Endothelial cell of umbilical vein (primary cell): ENCODE results near the gene FRMD4A. TPM values are rescaled to one million over a fixed set of nuclear protein-coding genes. Genes with fewer than 3 reads are reported as not detected.

Source experiments
- BruUV-seq: library from RNA; stranded (reverse); fragments of 400-500 nt; replicated peaks from 2 replicates; lab custom pipeline; 2021; lab: Mats Ljungman, UMichigan
- CTCF ChIA-PET: fragments of 300-600, 350-600 bp; sonication (Branson Sonifier 250); formaldehyde crosslinking; loops from one replicate; lab custom pipeline; 2021; ENCODE audit warnings: antibody characterized with exemption, inconsistent platforms; lab: Charles Lee
- POLR2A ChIA-PET: fragments of 300-600, 350-600 bp; sonication (Branson Sonifier 250); formaldehyde crosslinking; loops from one replicate; lab custom pipeline; 2021; ENCODE audit warnings: antibody characterized with exemption, inconsistent platforms; lab: Charles Lee
- DNase-seq: peaks from one replicate; pipeline ENCODE4 v3.0.0-alpha.2; 2011; ENCODE audit warnings: low read depth, low spot score
- FAIRE-seq: peaks from 2 replicates; lab custom pipeline; 2011; peaks lifted over from hg19 to GRCh38; lab: Jason Lieb, UNC
- H2AFZ ChIP-seq: 2 replicates; pipeline ENCODE4 v1.6.0; 2012; ENCODE audit warnings: low read depth, low read length, control low read depth, inconsistent platforms
- H3K27ac ChIP-seq: 2 replicates; pipeline ENCODE4 v1.5.1; 2011; ENCODE audit warnings: low read depth, mild to moderate bottlenecking, control low read depth, low read length, moderate library complexity; ENCODE audit not compliant: insufficient read depth
- H3K27me3 ChIP-seq, 2 experiments: 2 replicates each; pipeline versions ENCODE4 v1.6.0 to v1.6.1; 2011; ENCODE audit warnings: low read length in 2 of 2, mixed read lengths in 1 of 2; ENCODE audit not compliant: control insufficient read depth in 2 of 2, insufficient read depth in 2 of 2
- H3K36me3 ChIP-seq, 2 experiments: 2 replicates in 1 of 2; 3 replicates in 1 of 2; pipeline ENCODE4 v1.5.1; 2011; ENCODE audit warnings: low read length in 2 of 2, mild to moderate bottlenecking in 1 of 2, moderate library complexity in 1 of 2; ENCODE audit not compliant: control insufficient read depth in 2 of 2, insufficient read depth in 2 of 2; ENCODE audit errors: extremely low read depth in 1 of 2
- H3K4me1 ChIP-seq: 3 replicates; pipeline ENCODE4 v1.5.1; 2011; ENCODE audit warnings: mild to moderate bottlenecking, low read length; ENCODE audit not compliant: control insufficient read depth, insufficient read depth; ENCODE audit errors: extremely low read depth
- H3K4me2 ChIP-seq: 2 replicates; pipeline ENCODE4 v1.6.1; 2011; ENCODE audit warnings: low read length, control low read depth, mixed read lengths; ENCODE audit not compliant: insufficient read depth
- H3K4me3 ChIP-seq, 3 experiments: fragments of 200-600 bp in 1 of 3; sonication (generic), shearing (Covaris generic) in 1 of 3; replicated peaks in 1 of 3; 2 replicates each; pipeline ENCODE4 v1.5.1; 2011 to 2016; ENCODE audit warnings: control low read depth in 3 of 3, low read length in 3 of 3, mild to moderate bottlenecking in 2 of 3, inconsistent platforms in 1 of 3, low read depth in 1 of 3, moderate library complexity in 1 of 3; ENCODE audit not compliant: insufficient read depth in 1 of 3
- H3K79me2 ChIP-seq: 2 replicates; pipeline ENCODE4 v1.6.0; 2012; ENCODE audit warnings: low read length, inconsistent platforms; ENCODE audit not compliant: control insufficient read depth, insufficient read depth
- H3K9ac ChIP-seq: replicated peaks from 2 replicates; pipeline ENCODE3; 2011; ENCODE audit warnings: low read length, control low read depth; ENCODE audit not compliant: insufficient read depth; ENCODE audit errors: extremely low read depth
- H3K9me1 ChIP-seq: replicated peaks from 3 replicates; pipeline ENCODE4 v1.6.0; 2011; ENCODE audit warnings: mild to moderate bottlenecking, low read length; ENCODE audit not compliant: control insufficient read depth, insufficient read depth; ENCODE audit errors: extremely low read depth
- H3K9me3 ChIP-seq: replicated peaks from 2 replicates; pipeline ENCODE4 v1.5.1; 2012; ENCODE audit warnings: low read length, inconsistent platforms; ENCODE audit not compliant: control insufficient read depth, insufficient read depth
- H4K20me1 ChIP-seq: replicated peaks from 2 replicates; pipeline ENCODE3; 2011; ENCODE audit warnings: mild to moderate bottlenecking, low read length; ENCODE audit not compliant: control insufficient read depth, insufficient read depth; ENCODE audit errors: extremely low read depth
- EZH2 ChIP-seq: IDR thresholded peaks from 2 replicates; pipeline ENCODE4 v1.6.1; 2012; ENCODE audit warnings: borderline replicate concordance, low read depth, mild to moderate bottlenecking, moderate library complexity, low read length, inconsistent platforms; ENCODE audit not compliant: severe bottlenecking
- FOS ChIP-seq: IDR thresholded peaks from 2 replicates; pipeline ENCODE4 v1.6.1; 2011; ENCODE audit warnings: mild to moderate bottlenecking, low read length, moderate library complexity, borderline replicate concordance; ENCODE audit not compliant: insufficient read depth
- GATA2 ChIP-seq: IDR thresholded peaks from 2 replicates; pipeline ENCODE4 v1.7.0; 2011; ENCODE audit warnings: low read depth, mild to moderate bottlenecking, moderate library complexity, mixed read lengths, low read length; ENCODE audit not compliant: insufficient read length, insufficient read depth
- JUN ChIP-seq: IDR thresholded peaks from 2 replicates; pipeline ENCODE4 v1.6.1; 2011; ENCODE audit warnings: borderline replicate concordance, low read depth; ENCODE audit not compliant: insufficient read length, insufficient read depth
- MYC ChIP-seq: IDR thresholded peaks from one replicate; pipeline ENCODE4 v1.6.1; 2011; ENCODE audit warnings: mild to moderate bottlenecking, low read depth, low read length
- POLR2A ChIP-seq: IDR thresholded peaks from 2 replicates; pipeline ENCODE4 v1.6.1; 2012; ENCODE audit warnings: low read depth, mild to moderate bottlenecking, control low read depth, low read length
- POLR2AphosphoS5 ChIP-seq: IDR thresholded peaks from 2 replicates; pipeline ENCODE4 v1.6.1; 2012; ENCODE audit warnings: low read depth, mild to moderate bottlenecking, control low read depth, low read length, moderate library complexity; ENCODE audit not compliant: insufficient read depth
- dilution Hi-C: fragments of 300-500 bp; cut with MboI; formaldehyde crosslinking; loops from one replicate; pipeline ENCODE4 v1.15.0; 2019; ENCODE audit warnings: low sequenced_read_pairs; ENCODE audit not compliant: extremely low pct_ligation_motif_present
- intact Hi-C: fragments of 100-400 bp; cut with micrococcal nuclease; formaldehyde crosslinking; loops from one replicate; pipeline ENCODE4 v1.10.0; 2022
- polyA plus RNA-seq, 4 experiments: library from polyadenylated mRNA; depleted of rRNA in 3 of 4; stranded (reverse) in 3 of 4; unstranded in 1 of 4; fragments of >200 nt; gene quantifications; 2 replicates each; pipeline versions ENCODE4 v1.2.1 to v1.2.3, GENCODE V29; 2011 to 2012; ENCODE audit warnings: missing spikeins in 1 of 4
- total RNA-seq: library from RNA; stranded (reverse); gene quantifications from 2 replicates; pipeline ENCODE4 v1.2.3, GENCODE V29; 2021
- TF ChIP-seq, protein P1 (sequence below): IDR thresholded peaks from 2 replicates; pipeline ENCODE4 v1.6.1; 2011; ENCODE audit not compliant: insufficient read depth, insufficient read length
- TF ChIP-seq, protein P2 (sequence below), 2 donors: IDR thresholded peaks; 1 replicate in 1 of 2; 2 replicates in 1 of 2; pipeline ENCODE4 v1.5.1; 2011; ENCODE audit warnings: low read length in 2 of 2, mild to moderate bottlenecking in 2 of 2, moderate library complexity in 2 of 2, control low read depth in 1 of 2, inconsistent platforms in 1 of 2, low read depth in 1 of 2; ENCODE audit not compliant: insufficient read depth in 1 of 2; ENCODE audit errors: extremely low read depth in 1 of 2

The FRMD4A gene
- total and polyA plus RNA-seq, 2 donors (not counting 3 experiments of a cell fraction or from before 2014, with no cell fraction given) = 123 to 148 TPM

DNA sequence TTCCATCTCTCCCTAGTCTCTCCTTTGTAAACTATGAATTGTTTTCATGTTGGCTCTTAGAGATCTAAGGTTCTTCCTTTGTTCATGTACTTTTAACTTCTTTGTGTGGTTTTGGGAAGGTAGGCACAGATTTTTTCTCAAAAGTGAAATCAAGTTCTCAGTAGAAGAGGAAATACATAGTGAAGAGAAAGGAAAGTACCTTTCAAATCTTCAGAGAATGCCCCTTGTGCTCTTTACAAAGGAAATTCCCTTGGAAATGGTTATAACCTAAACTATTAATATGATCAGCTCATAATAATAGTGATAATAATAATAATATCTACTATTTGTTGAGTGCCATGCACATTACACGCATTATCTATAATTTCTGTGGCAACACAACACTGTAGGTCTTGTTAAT is 425.4 kb downstream of the FRMD4A start:
- H3K4me3 ChIP-seq = no peak overlapping the region
- TF ChIP-seq FOS (no peak), MYC (no peak), JUN (no peak), POLR2AphosphoS5 (no peak), POLR2A (no peak), EZH2 (no peak), GATA2 (no peak)
- TF ChIP-seq, protein P1, sequence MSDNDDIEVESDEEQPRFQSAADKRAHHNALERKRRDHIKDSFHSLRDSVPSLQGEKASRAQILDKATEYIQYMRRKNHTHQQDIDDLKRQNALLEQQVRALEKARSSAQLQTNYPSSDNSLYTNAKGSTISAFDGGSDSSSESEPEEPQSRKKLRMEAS = no peak
- TF ChIP-seq, protein P2, sequence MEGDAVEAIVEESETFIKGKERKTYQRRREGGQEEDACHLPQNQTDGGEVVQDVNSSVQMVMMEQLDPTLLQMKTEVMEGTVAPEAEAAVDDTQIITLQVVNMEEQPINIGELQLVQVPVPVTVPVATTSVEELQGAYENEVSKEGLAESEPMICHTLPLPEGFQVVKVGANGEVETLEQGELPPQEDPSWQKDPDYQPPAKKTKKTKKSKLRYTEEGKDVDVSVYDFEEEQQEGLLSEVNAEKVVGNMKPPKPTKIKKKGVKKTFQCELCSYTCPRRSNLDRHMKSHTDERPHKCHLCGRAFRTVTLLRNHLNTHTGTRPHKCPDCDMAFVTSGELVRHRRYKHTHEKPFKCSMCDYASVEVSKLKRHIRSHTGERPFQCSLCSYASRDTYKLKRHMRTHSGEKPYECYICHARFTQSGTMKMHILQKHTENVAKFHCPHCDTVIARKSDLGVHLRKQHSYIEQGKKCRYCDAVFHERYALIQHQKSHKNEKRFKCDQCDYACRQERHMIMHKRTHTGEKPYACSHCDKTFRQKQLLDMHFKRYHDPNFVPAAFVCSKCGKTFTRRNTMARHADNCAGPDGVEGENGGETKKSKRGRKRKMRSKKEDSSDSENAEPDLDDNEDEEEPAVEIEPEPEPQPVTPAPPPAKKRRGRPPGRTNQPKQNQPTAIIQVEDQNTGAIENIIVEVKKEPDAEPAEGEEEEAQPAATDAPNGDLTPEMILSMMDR (IDR thresholded peaks at IDR 0.05; ENCODE audit: extremely low read depth in 1 of 2, insufficient read depth in 1 of 2, low read depth in 1 of 2, low read length in 2 of 2) = no peak
- POLR2A ChIA-PET = no interaction called here
- FAIRE-seq = no peak
- H3K27me3 ChIP-seq = no peaks in the 10 kb centered on the region
- DNase-seq = no peak
- H3K9me3 ChIP-seq = no peaks in the 10 kb centered on the region
- dilution Hi-C loops (no loop called here), intact Hi-C loops (no loop called here)
- no peaks in the 10 kb centered on the region for H3K4me1 ChIP-seq
- CTCF ChIA-PET = interaction anchor here (0.9 to 1.2 kb wide), 3 partner anchors 8 to 189 kb away, joined by 3 read pairs; no protein-coding TSS in a partner anchor
- no peaks in the 10 kb centered on the region for H3K79me2 ChIP-seq
- H2AFZ ChIP-seq = no peak overlapping the region
- no peak overlapping the region for H3K9ac ChIP-seq
- no peak overlapping the region for H3K4me2 ChIP-seq
- no TSS peak for BruUV-seq
- no peaks in the 10 kb centered on the region for H4K20me1 ChIP-seq
- no peak overlapping the region for H3K27ac ChIP-seq
- H3K9me1 ChIP-seq = no peaks in the 10 kb centered on the region
- no peaks in the 10 kb centered on the region for H3K36me3 ChIP-seq
